Memory B cell (primary cell): Measurements from ENCODE around the gene PRDX3.
"Not testable (repeated sequence)": the region's sequence is repeated elsewhere in the genome, so short reads cannot be mapped to it uniquely, and the experiment has no call there.

Experiments
- ATAC-seq: fragments of 150-1000 bp; cut with Tn5 transposase; 2 replicates; pipeline ENCODE4 v1.10.0; 2021; ENCODE audit warnings: low read depth, mild to moderate bottlenecking, moderate library complexity
- DNase-seq, 2 donors: peaks; one replicate each; pipeline ENCODE4 v3.0.0; 2022; ENCODE audit warnings: low spot score in 2 of 2
- H3K27ac Mint-ChIP-seq: one replicate; pipeline ENCODE4 v1.8.0; 2022; ENCODE audit warnings: mild to moderate bottlenecking, moderate library complexity, mixed read lengths
- H3K27me3 Mint-ChIP-seq: one replicate; pipeline ENCODE4 v1.8.0; 2022; ENCODE audit warnings: mixed read lengths
- H3K36me3 Mint-ChIP-seq: one replicate; pipeline ENCODE4 v1.8.0; 2022; ENCODE audit warnings: mild to moderate bottlenecking, mixed read lengths
- H3K4me1 Mint-ChIP-seq: one replicate; pipeline ENCODE4 v1.8.0; 2022; ENCODE audit warnings: mixed read lengths
- H3K4me3 Mint-ChIP-seq: one replicate; pipeline ENCODE4 v1.8.0; 2022; ENCODE audit warnings: mild to moderate bottlenecking, moderate library complexity, mixed read lengths
- H3K9me3 Mint-ChIP-seq: one replicate; pipeline ENCODE4 v1.8.0; 2022; ENCODE audit warnings: mixed read lengths

Gene PRDX3

DNA sequence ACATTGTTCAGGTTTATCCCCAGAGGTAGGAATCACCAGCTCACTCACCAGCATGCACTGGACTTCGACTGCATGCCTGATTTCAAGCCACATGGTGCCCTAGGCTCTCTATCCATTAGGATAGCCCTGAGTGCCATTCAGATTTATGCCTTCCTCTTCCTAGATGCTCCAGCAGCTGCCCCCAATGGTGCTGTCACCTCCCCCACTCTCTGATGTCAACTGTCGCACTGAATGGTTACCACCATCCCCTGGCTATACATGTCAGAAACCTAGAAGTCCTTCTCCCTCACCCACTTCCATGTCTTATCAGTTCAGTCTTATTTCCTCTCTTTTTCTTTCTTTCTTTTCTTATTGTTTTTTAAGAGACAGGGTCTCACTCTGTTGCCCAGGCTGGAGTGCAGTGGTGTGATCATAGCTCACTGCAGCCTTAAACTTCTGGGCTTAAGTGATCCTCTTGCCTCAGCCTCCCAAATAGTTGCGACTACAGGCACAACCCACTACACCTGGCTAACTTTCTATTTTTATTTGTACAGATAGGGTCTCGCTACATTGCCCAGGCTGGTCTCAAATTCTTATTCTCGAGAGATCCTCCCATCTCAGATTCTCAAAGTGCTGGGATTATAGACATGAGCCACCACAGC lies 16.0 kb downstream of the PRDX3 start:
- Mint-ChIP-seq H3K4me3 (no peak overlapping the region), H3K4me1 (peaks cover 11% of the 10 kb centered on the region), H3K36me3 (peaks cover 18% of the 10 kb centered on the region), H3K9me3 (no peaks in the 10 kb centered on the region), H3K27me3 (no peaks in the 10 kb centered on the region), H3K27ac (peak overlapping the region; percentile 1)
- no peak for ATAC-seq
- DNase-seq = no peak

DNA sequence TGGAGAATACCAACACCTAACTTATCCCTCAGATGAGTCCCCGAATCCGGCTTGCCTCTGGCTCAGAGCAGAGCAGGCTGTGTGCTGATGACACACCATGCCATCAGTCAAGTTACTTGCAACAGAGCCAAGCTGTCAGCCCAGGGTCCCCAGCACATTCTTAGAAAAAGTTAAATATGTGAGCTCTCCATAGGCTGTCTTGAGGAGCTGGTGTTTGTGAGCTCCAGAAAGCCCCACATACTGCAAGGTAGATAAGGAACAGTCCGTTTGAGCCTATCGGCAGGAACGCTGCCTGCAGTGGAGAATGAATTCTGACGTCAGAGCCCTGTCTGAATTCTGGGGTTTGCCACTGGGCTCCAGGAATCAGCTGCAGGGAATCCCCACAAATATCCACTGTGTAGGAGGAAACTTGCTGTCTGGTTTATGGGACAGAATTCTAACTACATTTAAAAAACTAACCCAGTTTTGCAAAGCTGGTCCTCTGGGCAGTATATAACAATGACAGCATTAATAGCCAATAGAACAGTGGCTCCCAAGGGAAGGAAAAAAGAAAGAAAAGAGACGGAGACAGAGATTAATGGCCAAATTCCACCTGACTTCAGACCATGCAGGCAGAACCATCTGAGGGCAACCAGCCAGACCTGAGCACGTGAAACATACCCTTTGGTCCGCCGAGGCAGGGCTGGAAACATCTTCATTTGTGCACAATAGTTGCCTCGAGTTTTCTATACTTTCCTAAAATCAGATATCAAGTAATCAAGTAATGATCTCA lies 16.7 kb downstream of the PRDX3 start:
- ATAC-seq (no peak), DNase-seq (no peak)
- Mint-ChIP-seq H3K4me3 (no peak overlapping the region), H3K27me3 (no peaks in the 10 kb centered on the region), H3K9me3 (no peaks in the 10 kb centered on the region), H3K27ac (peak overlapping the region; percentile 1), H3K4me1 (peaks cover 11% of the 10 kb centered on the region), H3K36me3 (peaks cover 18% of the 10 kb centered on the region)

DNA sequence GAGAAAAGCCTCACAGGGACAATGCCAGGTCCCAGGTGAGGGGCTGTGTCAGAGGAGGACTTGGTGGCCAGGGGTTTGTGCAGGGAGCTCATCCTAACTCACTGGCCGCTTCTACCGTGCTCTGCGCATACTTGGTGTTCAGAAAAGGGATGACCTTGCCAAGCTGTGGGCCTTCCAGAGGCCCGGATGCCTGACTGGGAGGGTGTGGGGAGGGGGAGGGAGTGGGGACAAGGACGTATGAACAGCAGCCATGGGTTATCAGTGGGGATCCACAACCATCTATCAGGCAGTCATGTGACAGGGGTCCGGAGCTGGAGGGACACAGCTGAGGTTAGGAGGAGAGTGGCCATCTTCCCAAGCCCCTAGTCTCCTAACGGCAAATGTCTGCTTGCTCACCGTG lies 19.3 kb downstream of the PRDX3 start:
- Mint-ChIP-seq H3K4me1 (peaks cover 7% of the 10 kb centered on the region), H3K27ac (no peak overlapping the region), H3K4me3 (no peak overlapping the region), H3K9me3 (no peaks in the 10 kb centered on the region), H3K36me3 (peaks cover 35% of the 10 kb centered on the region), H3K27me3 (no peaks in the 10 kb centered on the region)
- no peak for DNase-seq
- no peak for ATAC-seq

DNA sequence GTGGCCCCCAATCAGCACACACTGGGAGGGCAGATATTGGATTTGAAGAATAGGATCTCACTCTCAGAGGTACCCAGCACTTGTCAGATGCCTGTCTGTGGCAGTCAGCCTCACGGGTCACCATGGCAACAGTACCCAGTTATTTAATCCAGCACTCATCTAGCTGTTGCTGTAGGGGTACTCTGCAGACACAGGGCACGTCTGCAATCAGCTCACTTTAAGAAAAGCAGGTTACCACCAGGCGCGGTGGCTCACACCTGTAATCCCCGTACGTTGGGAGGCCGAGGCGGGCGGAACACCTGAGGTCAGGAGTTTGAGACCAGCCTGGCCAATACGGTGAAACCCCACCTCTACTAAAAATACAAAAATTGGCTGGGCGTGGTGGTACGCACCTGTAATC lies 25.0 kb downstream of the PRDX3 start:
- Mint-ChIP-seq H3K4me1 (no peaks in the 10 kb centered on the region), H3K27ac (no peak overlapping the region), H3K27me3 (no peaks in the 10 kb centered on the region), H3K36me3 (peaks cover 34% of the 10 kb centered on the region), H3K9me3 (peaks cover 2% of the 10 kb centered on the region), H3K4me3 (no peak overlapping the region)
- ATAC-seq (no peak), DNase-seq (no peak)

DNA sequence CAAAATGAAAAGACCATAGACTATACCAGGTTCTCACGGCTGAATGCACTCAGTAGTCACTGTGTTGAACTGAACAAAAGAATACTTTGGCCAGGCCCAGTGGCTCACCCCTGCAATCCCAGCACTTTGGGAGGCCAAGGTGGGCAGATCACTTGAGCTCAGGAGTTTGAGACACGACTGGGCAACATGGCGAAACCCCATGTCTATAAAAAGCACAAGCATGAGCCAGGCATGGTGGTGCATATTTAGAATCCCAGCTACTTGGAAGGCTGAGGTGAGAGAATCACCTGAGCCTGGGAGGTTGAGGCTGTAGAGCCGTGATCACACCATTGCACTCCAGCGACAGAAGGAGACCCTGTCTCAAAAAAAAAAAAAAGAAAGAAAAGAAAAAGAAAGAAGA lies 25.6 kb downstream of the PRDX3 start:
- no peak for ATAC-seq
- H3K27ac Mint-ChIP-seq = no peak overlapping the region
- no peak for DNase-seq
- peaks cover 34% of the 10 kb centered on the region for H3K36me3 Mint-ChIP-seq
- H3K4me1 Mint-ChIP-seq = no peaks in the 10 kb centered on the region
- peaks cover 2% of the 10 kb centered on the region for H3K9me3 Mint-ChIP-seq
- H3K4me3 Mint-ChIP-seq = no peak overlapping the region
- H3K27me3 Mint-ChIP-seq = no peaks in the 10 kb centered on the region

DNA sequence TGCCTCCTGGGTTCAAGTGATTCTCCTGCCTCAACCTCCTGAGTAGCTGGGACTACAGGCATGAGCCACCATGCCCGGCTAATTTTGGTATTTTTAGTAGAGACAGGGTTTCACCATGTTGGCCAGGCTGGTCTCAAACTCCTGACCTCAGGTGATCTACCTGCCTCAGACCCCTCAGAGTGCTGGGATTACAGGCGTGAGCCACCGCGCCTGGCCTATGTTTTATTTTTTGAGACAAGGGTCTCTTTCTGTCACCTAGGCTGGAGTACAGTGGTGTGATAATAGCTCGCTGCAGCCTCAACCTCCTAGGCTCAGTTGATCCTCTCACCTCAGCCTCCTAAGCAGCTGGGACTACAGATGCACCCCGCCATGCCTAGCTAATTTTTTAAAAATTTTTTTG lies 27.0 kb downstream of the PRDX3 start:
- H3K36me3 Mint-ChIP-seq = peaks cover 28% of the 10 kb centered on the region
- DNase-seq, H3K27me3 Mint-ChIP-seq, H3K4me1 Mint-ChIP-seq, H3K27ac Mint-ChIP-seq, H3K4me3 Mint-ChIP-seq, H3K9me3 Mint-ChIP-seq, ATAC-seq: not testable (repeated sequence)

DNA sequence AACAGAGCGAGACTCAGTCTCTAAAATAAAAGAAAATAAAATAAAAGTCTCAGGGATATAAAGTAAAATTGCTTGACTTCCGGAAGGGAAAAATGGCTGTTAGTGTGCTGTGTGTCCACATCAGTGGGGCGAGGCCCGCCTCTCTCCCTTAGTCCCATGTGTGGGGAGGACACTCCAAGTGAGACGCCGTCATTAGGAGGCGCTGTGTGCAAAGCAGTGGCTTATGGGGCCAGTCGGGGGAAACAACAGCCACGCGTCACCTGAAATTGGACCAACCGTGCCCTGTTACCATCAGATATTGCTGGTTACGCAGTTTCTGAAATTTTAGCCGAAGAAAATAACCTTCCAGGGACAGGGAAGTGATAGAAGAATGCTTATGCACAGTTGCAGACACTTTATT lies 28.9 kb downstream of the PRDX3 start:
- Mint-ChIP-seq H3K27me3 (no peaks in the 10 kb centered on the region), H3K27ac (peak overlapping the region; percentile 15), H3K4me3 (no peak overlapping the region), H3K9me3 (peaks cover 2% of the 10 kb centered on the region), H3K36me3 (peaks cover 21% of the 10 kb centered on the region), H3K4me1 (no peaks in the 10 kb centered on the region)
- DNase-seq (no peak), ATAC-seq (no peak)

DNA sequence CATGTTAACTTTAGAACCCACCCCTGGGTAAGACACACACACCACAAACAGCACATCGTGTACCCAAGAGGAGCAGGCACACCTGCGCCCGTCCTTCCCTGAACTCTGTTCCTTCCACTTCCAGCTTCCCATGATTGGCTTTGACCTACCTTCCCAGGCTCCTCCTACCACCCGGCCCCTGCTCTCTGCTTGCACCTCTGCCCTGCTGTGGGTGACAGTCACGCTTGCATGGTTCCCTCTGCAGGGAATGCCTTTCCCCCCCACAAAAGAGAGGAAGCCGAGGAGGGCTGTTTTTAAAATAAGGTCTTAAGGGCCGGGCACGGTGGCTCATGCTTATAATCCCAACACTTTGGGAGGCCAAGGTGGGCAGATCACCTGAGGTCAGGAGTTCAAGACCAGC lies 29.5 kb downstream of the PRDX3 start:
- Mint-ChIP-seq H3K36me3 (peaks cover 16% of the 10 kb centered on the region), H3K27ac (no peak overlapping the region), H3K27me3 (no peaks in the 10 kb centered on the region), H3K9me3 (peaks cover 2% of the 10 kb centered on the region), H3K4me1 (no peaks in the 10 kb centered on the region), H3K4me3 (no peak overlapping the region)
- ATAC-seq (no peak), DNase-seq (no peak)

DNA sequence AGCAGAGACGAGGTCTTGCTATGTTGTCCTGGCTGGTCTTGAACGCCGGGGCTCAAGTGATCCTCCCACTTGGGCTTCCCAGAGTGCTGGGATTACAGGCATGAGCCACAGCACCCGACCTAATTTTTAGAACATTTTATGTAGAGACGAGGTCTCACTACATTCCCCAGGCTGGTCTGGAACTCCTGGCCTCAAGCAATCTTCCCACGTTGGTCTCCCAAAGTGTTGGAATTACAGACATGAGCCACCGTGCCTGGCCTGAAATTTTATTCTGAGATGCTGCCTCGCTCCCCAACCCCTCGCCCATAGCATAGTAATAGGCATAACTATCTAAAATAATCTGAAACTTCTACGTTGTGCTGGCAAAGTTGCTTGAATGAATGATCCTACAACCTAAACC lies 35.0 kb downstream of the PRDX3 start:
- no peaks in the 10 kb centered on the region for H3K27me3 Mint-ChIP-seq
- DNase-seq = no peak
- ATAC-seq = no peak
- H3K4me1 Mint-ChIP-seq = peaks cover 8% of the 10 kb centered on the region
- H3K36me3 Mint-ChIP-seq = peaks cover 11% of the 10 kb centered on the region
- no peak overlapping the region for H3K27ac Mint-ChIP-seq
- H3K4me3 Mint-ChIP-seq = no peak overlapping the region
- H3K9me3 Mint-ChIP-seq = no peaks in the 10 kb centered on the region

DNA sequence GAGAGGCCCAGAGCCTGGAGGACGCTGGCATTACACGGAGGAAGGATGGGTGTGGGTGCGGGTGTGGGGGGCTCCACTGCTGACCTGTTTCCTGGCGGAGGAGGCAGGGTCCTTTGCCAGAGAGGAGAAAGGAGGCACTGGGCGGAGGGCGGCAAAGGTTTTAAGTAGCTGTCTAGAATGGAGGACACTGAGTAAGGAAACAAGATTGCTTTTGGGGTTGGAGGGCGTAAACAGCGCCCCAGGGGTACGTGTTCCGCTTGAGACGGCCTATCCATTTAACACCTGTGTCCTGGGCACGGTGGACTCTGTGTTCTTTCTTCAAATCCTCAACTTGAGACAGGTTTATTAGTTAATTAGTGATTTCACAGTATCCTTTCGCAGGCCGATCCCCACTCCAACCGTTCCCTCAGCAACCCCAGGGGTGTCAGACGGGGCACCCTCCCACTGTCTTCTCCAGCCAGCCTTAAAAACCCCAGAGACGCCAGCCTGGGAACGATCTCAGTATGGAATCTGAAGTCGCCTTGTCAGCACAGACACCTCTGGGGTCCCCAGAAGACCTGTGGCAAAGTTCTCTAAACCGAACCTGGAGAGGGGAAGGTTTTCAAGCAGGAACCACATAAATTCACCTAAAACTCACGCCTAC lies 37.9 kb downstream of the PRDX3 start:
- DNase-seq = no peak
- Mint-ChIP-seq H3K9me3 (no peaks in the 10 kb centered on the region), H3K27ac (no peak overlapping the region), H3K27me3 (no peaks in the 10 kb centered on the region), H3K36me3 (peaks cover 8% of the 10 kb centered on the region), H3K4me1 (peaks cover 8% of the 10 kb centered on the region), H3K4me3 (no peak overlapping the region)
- ATAC-seq = no peak

DNA sequence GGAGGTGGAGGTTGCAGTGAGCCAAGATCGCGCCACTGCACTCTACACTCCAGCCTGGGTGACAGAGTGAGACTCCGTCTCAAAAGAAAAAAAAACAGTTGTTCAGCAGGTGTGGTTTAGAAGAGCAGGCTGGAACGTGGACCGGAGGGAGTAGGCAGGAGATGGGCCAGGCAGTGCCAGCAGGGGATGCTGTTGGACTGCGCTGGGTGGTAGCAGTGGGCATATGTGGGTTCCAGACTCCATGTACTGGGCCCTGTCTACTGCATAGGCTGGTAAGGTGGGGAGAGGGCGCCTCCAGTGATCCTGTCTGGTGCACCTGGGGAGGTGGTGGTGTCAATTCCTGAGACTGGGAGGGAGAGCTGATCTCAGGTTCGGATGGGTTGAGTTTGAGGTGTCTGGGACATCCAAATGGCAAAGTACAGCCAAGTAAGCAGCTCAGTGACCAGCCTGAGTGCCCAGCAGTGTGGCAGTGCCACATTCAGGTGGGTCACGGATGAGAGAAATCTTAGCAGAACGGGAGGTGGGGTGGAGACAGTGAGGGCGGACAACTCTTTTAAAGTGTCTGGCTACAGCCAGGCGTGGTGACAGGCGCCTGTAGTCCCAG lies 39.0 kb downstream of the PRDX3 start:
- Mint-ChIP-seq H3K27ac (no peak overlapping the region), H3K4me3 (no peak overlapping the region), H3K9me3 (no peaks in the 10 kb centered on the region), H3K36me3 (peaks cover 7% of the 10 kb centered on the region), H3K4me1 (peaks cover 8% of the 10 kb centered on the region), H3K27me3 (no peaks in the 10 kb centered on the region)
- DNase-seq = peak in 1 of 2 donors; percentile 26
- peak; percentile 71 for ATAC-seq

DNA sequence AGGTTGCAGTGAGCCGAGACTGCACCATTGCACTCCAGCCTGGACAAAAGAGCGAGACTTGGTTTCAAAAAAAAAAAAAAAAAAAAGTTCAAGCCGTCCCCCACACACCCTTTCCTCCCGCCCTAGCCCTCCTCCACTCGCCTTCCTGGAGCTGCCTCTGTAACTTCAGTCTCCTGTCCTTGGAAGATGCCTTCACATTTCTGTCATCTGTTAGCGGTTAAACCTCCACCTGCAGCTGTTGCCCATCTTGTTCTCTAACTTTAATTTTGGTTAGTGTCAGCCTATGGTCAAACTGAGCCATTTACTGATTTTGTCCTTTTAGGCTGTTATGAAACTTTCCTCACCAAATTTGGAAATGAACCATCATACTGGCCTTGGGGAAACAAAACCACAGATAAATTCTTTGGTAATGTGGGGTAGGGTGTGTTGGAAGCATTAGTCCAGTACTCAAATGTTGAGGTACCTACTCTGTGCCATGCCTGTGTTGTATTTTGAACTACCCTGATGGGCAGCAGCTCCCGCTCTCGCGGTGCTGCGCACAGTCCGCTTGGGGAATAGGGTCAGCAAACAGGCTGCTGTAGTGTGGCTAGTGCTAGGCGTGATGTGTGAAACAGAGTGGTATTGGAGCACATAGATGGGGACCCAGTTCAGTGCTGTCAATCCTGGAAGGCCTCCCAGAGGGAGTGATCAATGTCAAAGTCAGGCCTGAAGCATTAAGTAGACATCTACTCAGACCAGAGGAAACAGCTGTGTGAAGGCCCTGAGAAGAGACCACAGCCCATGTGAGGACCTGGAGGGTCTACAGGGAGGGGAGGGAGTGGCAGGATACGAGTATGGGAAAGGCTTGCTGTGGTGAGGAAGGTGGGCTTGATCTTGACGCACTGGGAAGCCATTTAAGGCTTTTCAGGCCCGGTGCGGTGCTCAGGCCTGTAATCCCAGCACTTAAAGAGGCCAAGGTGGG lies 40.0 kb downstream of the PRDX3 start:
- ATAC-seq (no peak), DNase-seq (no peak)
- Mint-ChIP-seq H3K27me3 (no peaks in the 10 kb centered on the region), H3K36me3 (peaks cover 8% of the 10 kb centered on the region), H3K27ac (peak overlapping the region; percentile 55), H3K4me3 (no peak overlapping the region), H3K4me1 (peaks cover 8% of the 10 kb centered on the region), H3K9me3 (no peaks in the 10 kb centered on the region)

DNA sequence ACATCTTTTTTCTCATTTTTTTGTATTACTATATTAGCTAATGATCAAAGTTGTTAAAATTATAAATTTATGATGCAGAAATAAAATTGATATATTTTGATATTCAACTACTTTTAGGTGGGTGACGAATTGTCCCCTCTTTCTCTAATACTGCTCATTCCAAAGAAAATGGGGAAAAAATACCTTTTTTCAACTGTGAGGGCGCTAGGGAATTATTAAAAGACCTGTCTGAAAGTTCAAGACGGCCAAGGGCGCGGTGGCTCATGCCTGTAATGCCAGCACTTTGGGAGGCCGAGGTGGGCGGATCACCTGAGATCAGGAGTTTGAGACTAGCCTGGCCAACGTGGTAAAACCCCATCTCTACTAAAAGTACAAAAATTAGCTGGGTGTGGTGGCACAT lies 40.7 kb downstream of the PRDX3 start:
- not testable (repeated sequence) for H3K27me3 Mint-ChIP-seq, H3K27ac Mint-ChIP-seq, H3K36me3 Mint-ChIP-seq, H3K4me3 Mint-ChIP-seq, H3K4me1 Mint-ChIP-seq, H3K9me3 Mint-ChIP-seq, ATAC-seq, DNase-seq
